A673 (cell line): ENCODE results near the gene LEMD1. TPM values are rescaled to one million over a fixed set of nuclear protein-coding genes. Genes with fewer than 3 reads are reported as not detected.
"Not testable (repeated sequence)": the region's sequence is repeated elsewhere in the genome, so short reads cannot be mapped to it uniquely, and the experiment has no call there.

Experiments
- BruUV-seq: library from RNA; stranded (reverse); fragments of 400-500 nt; replicated peaks from 2 replicates; lab custom pipeline; 2021; lab: Mats Ljungman, UMichigan
- CTCF ChIA-PET: fragments of 300-600 bp; sonication (Branson Sonifier 250); formaldehyde crosslinking; loops from one replicate; lab custom pipeline; 2022; ENCODE audit warnings: antibody characterized with exemption; lab: Charles Lee
- POLR2A ChIA-PET: fragments of 300-600 bp; sonication (Branson Sonifier 250); formaldehyde crosslinking; loops from one replicate; lab custom pipeline; 2022; ENCODE audit warnings: antibody characterized with exemption; ENCODE audit not compliant: low non-redundant PET; lab: Charles Lee
- DNase-seq: peaks from one replicate; pipeline ENCODE4 v3.0.0-alpha.2; 2015; ENCODE audit warnings: low spot score
- H3K27ac ChIP-seq: fragments of 200-600 bp; sonication (generic); 2 replicates; pipeline ENCODE4 v1.5.1; 2016; ENCODE audit warnings: mixed run types, low read depth, mild to moderate bottlenecking, mixed read lengths, antibody characterized with exemption, low read length; ENCODE audit not compliant: poor library complexity, severe bottlenecking
- H3K27me3 ChIP-seq: fragments of 200-600 bp; sonication (generic); replicated peaks from 2 replicates; pipeline ENCODE4 v1.6.1; 2017; ENCODE audit warnings: mixed run types, low read depth, mild to moderate bottlenecking, mixed read lengths, antibody characterized with exemption, low read length; ENCODE audit not compliant: insufficient read depth, poor library complexity
- H3K36me3 ChIP-seq: fragments of 200-600 bp; sonication (generic); 2 replicates; pipeline ENCODE4 v1.6.1; 2016; ENCODE audit warnings: mixed run types, mild to moderate bottlenecking, mixed read lengths, antibody characterized with exemption, low read length; ENCODE audit not compliant: insufficient read depth, poor library complexity, severe bottlenecking
- H3K4me1 ChIP-seq: fragments of 200-600 bp; sonication (generic); 2 replicates; pipeline ENCODE4 v1.6.1; 2017; ENCODE audit warnings: mixed run types, mild to moderate bottlenecking, mixed read lengths, antibody characterized with exemption, low read length; ENCODE audit not compliant: insufficient read depth, poor library complexity, severe bottlenecking
- H3K4me3 ChIP-seq: fragments of 200-600 bp; sonication (generic); 2 replicates; pipeline ENCODE4 v1.5.1; 2016; ENCODE audit warnings: low read depth, mixed run types, mild to moderate bottlenecking, mixed read lengths, low read length; ENCODE audit not compliant: poor library complexity, severe bottlenecking
- H3K9me3 ChIP-seq: fragments of 200-600 bp; sonication (generic); 2 replicates; pipeline ENCODE4 v1.6.1; 2016; ENCODE audit warnings: mixed run types, low read depth, mild to moderate bottlenecking, mixed read lengths, antibody characterized with exemption, low read length; ENCODE audit not compliant: poor library complexity, severe bottlenecking
- EZH2 ChIP-seq: fragments of 200-600 bp; sonication (generic); IDR thresholded peaks from 2 replicates; pipeline ENCODE4 v1.6.1; 2017; ENCODE audit warnings: borderline replicate concordance, low read depth, mild to moderate bottlenecking, mixed read lengths, antibody characterized with exemption, low read length; ENCODE audit not compliant: poor library complexity, severe bottlenecking
- intact Hi-C: fragments of 100-400 bp; cut with micrococcal nuclease; formaldehyde crosslinking; loops from one replicate; pipeline ENCODE4 v1.10.0; 2022; ENCODE audit not compliant: unreplicated experiment
- total RNA-seq: library from RNA; stranded (reverse); gene quantifications from 2 replicates; pipeline ENCODE4 v1.2.3, GENCODE V29; 2021
- TF ChIP-seq, protein P1 (sequence below): fragments of 300-800, 200-600 bp; sonication (generic); conservative IDR thresholded peaks from 2 replicates; pipeline ENCODE4 v1.5.1; 2017; ENCODE audit warnings: low read depth, mild to moderate bottlenecking, antibody characterized with exemption, low read length, moderate library complexity, mixed read lengths

Gene LEMD1
- total RNA-seq, 1 experiment from 2014 or later: 1.5 TPM

DNA sequence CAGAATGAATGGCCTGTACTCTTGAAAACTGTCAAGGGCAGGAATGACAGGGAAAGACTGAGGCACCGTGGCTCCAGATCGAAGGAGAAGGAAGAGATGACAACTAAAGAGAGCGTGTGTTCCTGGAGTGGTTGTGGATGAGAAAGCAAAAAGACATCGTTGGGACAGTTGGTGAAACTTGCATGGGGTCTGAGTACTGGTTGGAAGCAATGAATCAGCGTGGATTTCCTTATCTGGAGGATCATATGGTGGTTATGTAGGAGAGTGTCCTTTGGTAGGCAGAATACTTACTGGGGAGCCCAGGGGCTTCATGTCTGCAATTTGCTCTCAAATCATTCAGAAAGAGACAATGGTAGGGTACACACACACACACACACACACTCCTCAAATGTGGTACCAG lies 13.9 kb downstream of the LEMD1 start:
- Histone ChIP-seq H3K4me3 (no peak overlapping the region), H3K27ac (no peak overlapping the region), H3K36me3 (no peaks in the 10 kb centered on the region), H3K4me1 (no peaks in the 10 kb centered on the region), H3K9me3 (no peaks in the 10 kb centered on the region), H3K27me3 (no peaks in the 10 kb centered on the region)
- BruUV-seq: no TSS peak
- ChIA-PET CTCF (no interaction called here), POLR2A (no interaction called here)
- no peak for TF ChIP-seq EZH2
- TF ChIP-seq, protein P1, sequence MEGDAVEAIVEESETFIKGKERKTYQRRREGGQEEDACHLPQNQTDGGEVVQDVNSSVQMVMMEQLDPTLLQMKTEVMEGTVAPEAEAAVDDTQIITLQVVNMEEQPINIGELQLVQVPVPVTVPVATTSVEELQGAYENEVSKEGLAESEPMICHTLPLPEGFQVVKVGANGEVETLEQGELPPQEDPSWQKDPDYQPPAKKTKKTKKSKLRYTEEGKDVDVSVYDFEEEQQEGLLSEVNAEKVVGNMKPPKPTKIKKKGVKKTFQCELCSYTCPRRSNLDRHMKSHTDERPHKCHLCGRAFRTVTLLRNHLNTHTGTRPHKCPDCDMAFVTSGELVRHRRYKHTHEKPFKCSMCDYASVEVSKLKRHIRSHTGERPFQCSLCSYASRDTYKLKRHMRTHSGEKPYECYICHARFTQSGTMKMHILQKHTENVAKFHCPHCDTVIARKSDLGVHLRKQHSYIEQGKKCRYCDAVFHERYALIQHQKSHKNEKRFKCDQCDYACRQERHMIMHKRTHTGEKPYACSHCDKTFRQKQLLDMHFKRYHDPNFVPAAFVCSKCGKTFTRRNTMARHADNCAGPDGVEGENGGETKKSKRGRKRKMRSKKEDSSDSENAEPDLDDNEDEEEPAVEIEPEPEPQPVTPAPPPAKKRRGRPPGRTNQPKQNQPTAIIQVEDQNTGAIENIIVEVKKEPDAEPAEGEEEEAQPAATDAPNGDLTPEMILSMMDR: no peak
- no peak for DNase-seq
- intact Hi-C loops: no loop called here

DNA sequence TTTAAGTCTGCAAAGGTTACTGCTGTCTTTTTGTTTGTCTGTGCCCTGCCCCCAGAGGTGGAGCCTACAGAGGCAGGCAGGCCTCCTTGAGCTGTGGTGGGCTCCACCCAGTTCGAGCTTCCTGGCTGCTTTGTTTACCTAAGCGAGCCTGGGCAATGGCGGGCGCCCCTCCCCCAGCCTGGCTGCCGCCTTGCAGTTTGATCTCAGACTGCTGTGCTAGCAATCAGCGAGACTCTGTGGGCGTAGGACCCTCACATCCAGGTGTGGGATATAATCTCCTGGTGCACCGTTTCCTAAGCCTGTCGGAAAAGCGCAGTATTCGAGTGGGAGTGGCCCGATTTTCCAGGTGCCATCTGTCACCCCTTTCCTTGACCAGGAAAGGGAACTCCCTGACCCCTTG lies 15.6 kb downstream of the LEMD1 start:
- CTCF ChIA-PET, H3K4me3 ChIP-seq, H3K36me3 ChIP-seq, H3K27ac ChIP-seq, H3K4me1 ChIP-seq, POLR2A ChIA-PET, DNase-seq, H3K27me3 ChIP-seq, BruUV-seq, H3K9me3 ChIP-seq, intact Hi-C loops: not testable (repeated sequence)

DNA sequence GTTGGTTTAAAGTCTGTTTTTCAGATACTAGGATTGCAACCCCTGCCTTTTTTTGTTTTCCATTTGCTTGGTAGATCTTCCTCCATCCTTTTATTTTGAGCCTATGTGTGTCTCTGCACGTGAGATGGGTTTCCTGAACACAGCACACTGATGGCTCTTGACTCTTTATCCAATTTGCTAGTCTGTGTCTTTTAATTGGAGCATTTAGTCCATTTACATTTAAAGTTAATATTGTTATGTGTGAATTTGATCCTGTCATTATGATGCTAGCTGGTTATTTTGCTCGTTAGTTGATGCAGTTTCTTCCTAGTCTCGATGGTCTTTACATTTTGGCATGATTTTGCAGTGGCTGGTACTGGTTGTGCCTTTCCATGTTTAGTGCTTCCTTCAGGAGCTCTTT lies 17.4 kb downstream of the LEMD1 start:
- POLR2A ChIA-PET, H3K36me3 ChIP-seq, H3K9me3 ChIP-seq, H3K4me1 ChIP-seq, H3K27ac ChIP-seq, intact Hi-C loops, H3K4me3 ChIP-seq, CTCF ChIA-PET, BruUV-seq, DNase-seq, H3K27me3 ChIP-seq: not testable (repeated sequence)

DNA sequence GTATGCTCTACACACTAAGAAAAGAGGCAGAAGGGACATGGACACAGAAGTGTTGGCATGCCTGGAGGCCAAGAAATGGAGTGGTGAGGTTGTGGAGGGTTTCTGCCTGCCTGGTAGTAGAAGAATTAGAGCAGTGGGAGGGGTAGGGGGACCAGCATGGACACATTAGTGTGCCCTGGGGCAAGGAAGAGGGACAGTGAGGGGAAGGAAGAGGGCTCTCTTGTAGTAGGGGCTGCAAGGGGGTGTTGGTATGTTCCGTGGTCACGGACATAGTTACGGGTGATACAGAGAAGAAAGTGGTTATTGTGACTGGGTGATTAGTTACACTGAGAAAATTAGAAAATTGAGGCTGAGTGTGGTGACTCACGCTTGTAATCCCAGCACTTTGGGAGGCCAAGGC lies 23.3 kb downstream of the LEMD1 start:
- CTCF ChIA-PET: no interaction called here
- TF ChIP-seq, protein P1: no peak
- no peak for TF ChIP-seq EZH2
- intact Hi-C loops: loop anchor here (5.0 to 10.0 kb wide), 2 partner anchors 34 to 236 kb away; partner anchors contain the start of gene ELK4
- Histone ChIP-seq H3K4me3 (no peak overlapping the region), H3K4me1 (peaks cover 20% of the 10 kb centered on the region), H3K36me3 (no peaks in the 10 kb centered on the region), H3K9me3 (no peaks in the 10 kb centered on the region), H3K27me3 (no peaks in the 10 kb centered on the region), H3K27ac (no peak overlapping the region)
- no TSS peak for BruUV-seq
- DNase-seq: no peak
- POLR2A ChIA-PET: no interaction called here
